ENCODE measurements around the gene LRMDA.

DNA sequence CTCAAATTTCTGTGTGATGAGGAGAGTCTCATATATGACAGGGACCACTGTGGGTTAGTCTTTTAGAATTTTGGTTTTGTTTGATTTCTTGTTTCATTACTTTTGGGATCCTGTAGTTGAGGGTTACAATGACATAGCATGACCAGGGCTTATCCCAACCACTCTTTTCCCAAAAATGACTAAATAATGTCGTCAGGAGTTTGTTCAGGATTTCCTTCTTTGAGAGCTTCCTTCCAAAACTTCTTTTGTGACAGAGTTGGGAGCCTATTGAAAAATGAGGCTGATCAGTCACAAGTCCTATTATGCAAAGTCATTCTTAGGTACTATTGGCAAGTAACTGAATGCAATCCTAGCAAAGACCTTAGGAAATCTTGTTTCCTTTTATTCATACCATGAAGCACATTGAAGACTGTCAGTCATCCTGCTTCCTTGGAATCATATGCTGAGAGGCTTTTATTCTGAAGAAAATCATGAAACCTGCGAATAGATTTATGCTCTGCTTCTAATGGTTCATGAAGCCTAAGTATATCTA, 498.3 kb downstream of the LRMDA start:
- TF ChIP-seq, protein P1, sequence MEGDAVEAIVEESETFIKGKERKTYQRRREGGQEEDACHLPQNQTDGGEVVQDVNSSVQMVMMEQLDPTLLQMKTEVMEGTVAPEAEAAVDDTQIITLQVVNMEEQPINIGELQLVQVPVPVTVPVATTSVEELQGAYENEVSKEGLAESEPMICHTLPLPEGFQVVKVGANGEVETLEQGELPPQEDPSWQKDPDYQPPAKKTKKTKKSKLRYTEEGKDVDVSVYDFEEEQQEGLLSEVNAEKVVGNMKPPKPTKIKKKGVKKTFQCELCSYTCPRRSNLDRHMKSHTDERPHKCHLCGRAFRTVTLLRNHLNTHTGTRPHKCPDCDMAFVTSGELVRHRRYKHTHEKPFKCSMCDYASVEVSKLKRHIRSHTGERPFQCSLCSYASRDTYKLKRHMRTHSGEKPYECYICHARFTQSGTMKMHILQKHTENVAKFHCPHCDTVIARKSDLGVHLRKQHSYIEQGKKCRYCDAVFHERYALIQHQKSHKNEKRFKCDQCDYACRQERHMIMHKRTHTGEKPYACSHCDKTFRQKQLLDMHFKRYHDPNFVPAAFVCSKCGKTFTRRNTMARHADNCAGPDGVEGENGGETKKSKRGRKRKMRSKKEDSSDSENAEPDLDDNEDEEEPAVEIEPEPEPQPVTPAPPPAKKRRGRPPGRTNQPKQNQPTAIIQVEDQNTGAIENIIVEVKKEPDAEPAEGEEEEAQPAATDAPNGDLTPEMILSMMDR (IDR thresholded peaks at IDR 0.05): no peak
- TF ChIP-seq POLR2A (IDR thresholded peaks at IDR 0.05) (no peak), POLR2AphosphoS5 (IDR thresholded peaks at IDR 0.05) (no peak), EP300 (IDR thresholded peaks at IDR 0.05; ENCODE audit: low read depth) (no peak)

Measured in transverse colon (tissue), 4 donors.